22Rv1 (cell line): ENCODE measurements around the gene TRAPPC4.

Experiments used
- H3K27ac ChIP-seq: fragments of 450-650 bp; 2 replicates; pipeline ENCODE4 v1.5.1; 2017
- ZFX ChIP-seq: fragments of 450-650 bp; IDR thresholded peaks from 2 replicates; pipeline ENCODE4 v1.6.1; 2017; ENCODE audit warnings: antibody characterized with exemption, borderline replicate concordance
- TF ChIP-seq, protein P1 (sequence below): fragments of 450-650 bp; IDR thresholded peaks from 2 replicates; pipeline ENCODE4 v1.5.1; 2017; ENCODE audit warnings: mild to moderate bottlenecking

The TRAPPC4 gene

GRCh38 chr11:119016216-119017009, 2.2 kb upstream of the TRAPPC4 start:
- H3K27ac ChIP-seq, result peak overlapping the region; percentile 96
- TF ChIP-seq, protein P1, sequence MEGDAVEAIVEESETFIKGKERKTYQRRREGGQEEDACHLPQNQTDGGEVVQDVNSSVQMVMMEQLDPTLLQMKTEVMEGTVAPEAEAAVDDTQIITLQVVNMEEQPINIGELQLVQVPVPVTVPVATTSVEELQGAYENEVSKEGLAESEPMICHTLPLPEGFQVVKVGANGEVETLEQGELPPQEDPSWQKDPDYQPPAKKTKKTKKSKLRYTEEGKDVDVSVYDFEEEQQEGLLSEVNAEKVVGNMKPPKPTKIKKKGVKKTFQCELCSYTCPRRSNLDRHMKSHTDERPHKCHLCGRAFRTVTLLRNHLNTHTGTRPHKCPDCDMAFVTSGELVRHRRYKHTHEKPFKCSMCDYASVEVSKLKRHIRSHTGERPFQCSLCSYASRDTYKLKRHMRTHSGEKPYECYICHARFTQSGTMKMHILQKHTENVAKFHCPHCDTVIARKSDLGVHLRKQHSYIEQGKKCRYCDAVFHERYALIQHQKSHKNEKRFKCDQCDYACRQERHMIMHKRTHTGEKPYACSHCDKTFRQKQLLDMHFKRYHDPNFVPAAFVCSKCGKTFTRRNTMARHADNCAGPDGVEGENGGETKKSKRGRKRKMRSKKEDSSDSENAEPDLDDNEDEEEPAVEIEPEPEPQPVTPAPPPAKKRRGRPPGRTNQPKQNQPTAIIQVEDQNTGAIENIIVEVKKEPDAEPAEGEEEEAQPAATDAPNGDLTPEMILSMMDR, result no peak
- no peak for TF ChIP-seq ZFX

DNA sequence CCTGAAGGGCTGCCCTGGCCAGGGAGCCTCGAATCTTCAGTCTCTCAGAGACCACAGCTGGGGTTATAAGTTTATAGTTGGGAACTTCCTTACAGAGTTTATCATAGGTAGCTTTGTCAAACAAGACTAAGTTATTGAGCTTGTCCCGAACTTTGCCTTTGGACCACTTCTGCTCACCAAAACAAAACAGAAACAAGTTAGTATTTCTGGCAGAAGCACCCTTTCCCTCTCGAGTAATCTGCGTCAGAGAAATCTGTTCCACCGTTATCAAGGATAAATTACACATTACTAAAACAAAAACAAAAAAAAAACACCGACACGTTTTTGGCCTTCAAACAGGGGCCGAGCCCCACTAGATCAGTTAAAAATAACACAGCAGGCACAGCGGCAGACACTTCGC, 1.2 kb upstream of the TRAPPC4 start:
- peak overlapping the region; percentile 96 for H3K27ac ChIP-seq

DNA sequence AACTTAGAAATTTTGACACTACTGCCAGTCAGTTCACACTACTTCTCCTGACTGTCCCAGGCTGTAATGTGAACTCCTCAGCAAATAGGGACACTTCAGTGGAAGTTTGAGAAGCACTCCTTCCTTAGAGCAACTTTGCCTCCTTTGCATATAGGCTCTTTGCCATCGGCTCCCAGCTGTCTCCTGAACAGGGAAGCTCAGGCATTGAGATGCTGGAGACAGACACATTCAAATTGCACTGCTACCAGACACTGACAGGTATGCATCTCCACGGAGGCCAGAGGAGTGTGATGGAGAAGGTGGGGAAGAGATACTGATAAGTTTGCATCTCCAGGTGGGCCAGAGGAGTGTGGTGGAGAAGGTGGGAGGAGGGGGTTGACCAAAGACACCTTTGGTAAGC, 1.4 kb downstream of the TRAPPC4 start:
- TF ChIP-seq, protein P1, result no peak
- TF ChIP-seq ZFX, result no peak

GRCh38 chr11:119021631-119022030, 3.1 kb downstream of the TRAPPC4 start:
- TF ChIP-seq ZFX, result no peak
- TF ChIP-seq, protein P1, result no peak
- H3K27ac ChIP-seq, result peak overlapping the region; percentile 64

More for the DNA sequence above, 1.4 kb downstream of the TRAPPC4 start:
- no peak overlapping the region for H3K27ac ChIP-seq

DNA sequence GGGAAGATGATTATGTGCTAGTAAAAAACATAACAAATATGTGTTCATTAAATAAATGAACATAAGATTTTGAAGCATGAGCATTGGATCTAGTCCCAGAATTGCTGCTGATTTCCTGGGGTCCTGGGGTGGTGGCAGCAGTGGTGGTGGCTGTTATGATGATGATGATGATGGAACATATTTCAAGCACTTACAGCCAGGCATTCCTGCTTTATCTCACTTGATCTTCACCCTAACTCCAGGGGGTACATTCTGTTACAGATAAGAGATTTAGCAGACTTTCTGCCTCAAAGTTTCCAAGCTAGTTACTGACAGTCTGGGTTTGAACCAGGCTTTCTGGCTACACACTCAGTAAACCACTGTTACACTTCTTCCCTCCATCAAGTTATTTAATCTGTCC, 5.2 kb downstream of the TRAPPC4 start:
- no peak overlapping the region for H3K27ac ChIP-seq
- TF ChIP-seq, protein P1, result no peak
- TF ChIP-seq ZFX, result no peak

DNA sequence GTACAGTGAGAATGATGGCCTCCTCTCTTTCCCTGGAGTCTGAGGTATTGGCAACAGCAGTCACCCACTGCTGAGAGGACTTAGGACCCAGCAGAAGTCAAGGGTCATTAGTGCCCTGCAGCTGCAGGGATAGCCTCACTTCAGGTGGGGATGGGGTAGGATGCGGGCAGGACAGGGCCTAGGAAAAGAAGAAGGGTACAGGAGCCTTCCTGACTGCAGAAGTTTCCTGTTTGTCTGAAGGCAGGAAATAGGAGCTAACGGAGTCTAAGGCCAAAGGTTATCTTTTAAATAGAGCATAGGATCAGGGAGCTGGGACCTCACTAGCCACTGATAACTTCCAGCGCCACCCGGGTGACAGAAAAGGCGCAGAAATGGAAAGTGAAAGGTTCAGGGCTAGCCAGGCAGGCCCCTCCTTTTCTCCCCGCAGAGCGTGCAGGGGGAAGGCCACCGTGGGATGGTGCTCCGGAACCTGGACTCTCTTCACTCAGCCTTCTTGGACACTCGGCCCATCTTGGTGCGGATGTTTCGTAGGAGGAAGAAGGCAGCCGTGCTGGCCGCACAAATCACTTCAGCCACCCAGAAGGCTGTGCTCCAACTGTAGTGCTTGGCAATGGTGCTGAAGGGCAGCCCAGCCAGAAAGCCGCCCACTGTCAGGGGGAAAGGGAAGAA, 6.0 kb downstream of the TRAPPC4 start:
- TF ChIP-seq, protein P1, result no peak
- TF ChIP-seq ZFX, result no peak
- no peak overlapping the region for H3K27ac ChIP-seq

DNA sequence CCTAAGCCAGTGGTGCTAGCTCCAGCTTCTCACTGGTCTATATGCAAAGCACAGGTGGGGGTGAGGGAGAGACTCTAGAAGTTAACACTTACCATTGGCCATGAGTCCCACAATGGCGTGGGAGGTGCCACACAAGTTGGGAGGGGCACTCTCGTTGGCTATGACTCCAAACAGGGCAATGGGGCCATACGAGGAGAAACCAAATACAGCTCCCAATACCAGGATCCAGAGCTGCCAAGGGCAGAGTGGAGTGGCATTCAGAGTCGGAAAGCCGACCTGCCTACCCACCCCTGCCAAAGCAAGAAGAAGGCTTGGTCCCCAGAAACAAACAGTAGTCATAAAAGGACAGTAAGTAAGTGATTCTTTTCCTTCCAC, 6.5 kb downstream of the TRAPPC4 start:
- H3K27ac ChIP-seq, result no peak overlapping the region
- TF ChIP-seq, protein P1, result no peak
- no peak for TF ChIP-seq ZFX
